ENCODE data around the gene PEX10. TPM values are rescaled to one million over a fixed set of nuclear protein-coding genes. Genes with fewer than 3 reads are reported as not detected.

Gene PEX10
- total and polyA plus RNA-seq, 4 experiments from 2014 or later, result 7.2 to 13.0 (median 10.1) TPM

DNA sequence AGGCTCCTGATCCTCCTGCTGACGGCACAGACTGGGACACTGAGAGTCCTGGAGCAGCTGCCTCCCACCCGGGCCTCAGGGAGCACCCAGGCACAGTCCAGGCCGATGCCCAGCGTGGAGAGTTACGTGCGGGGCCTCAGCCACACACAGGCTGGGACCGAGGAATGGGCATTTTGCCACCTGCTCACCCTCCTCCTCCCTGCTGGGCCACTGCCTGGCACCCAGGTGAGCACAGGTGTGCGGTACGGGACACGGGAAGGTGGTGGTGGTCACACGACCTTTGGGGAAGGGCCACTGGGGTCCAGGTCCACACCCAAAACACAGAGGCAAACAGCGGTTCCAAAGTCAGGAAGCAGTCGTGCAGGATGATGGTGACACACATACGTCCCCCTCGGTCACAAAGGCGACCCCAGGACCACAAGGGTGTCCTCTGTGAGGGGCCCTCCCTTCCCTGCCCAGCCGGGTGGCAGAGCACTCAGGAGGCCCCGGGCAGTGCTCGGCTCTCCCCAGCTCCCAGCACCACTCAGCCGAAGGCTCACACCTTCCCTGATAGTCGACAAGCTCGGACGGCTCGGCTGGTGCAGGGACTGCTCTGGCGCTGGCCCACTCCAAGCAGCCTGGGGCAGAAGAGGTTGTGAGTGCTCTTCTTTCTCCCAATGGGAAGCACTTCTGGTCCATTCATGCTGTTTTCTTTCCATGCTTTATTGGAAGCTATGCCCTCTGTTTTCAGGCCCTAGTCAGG is 35.3 kb downstream of the PEX10 start:
- ChIA-PET POLR2A (ENCODE audit: partially characterized antibody) (interaction anchor here (1.6 kb wide), 1 partner anchor 182 kb away, joined by 4 read pairs; the partner anchor contains the start of gene FAAP20), CTCF (ENCODE audit: partially characterized antibody) (interaction anchor here (10.5 kb wide), 1 partner anchor 182 kb away, joined by 236 read pairs; the partner anchor contains the start of gene FAAP20)
- H3K9me3 ChIP-seq (ENCODE audit: control insufficient read depth in 1 of 2, low read length in 2 of 2), result no peaks in the 10 kb centered on the region
- no peaks in the 10 kb centered on the region for H3K27me3 ChIP-seq (ENCODE audit: insufficient read depth, low read length)
- intact Hi-C loops (cut with micrococcal nuclease), result no loop called here
- H3K9me3 Mint-ChIP-seq, result no peaks in the 10 kb centered on the region
- H3K27ac ChIP-seq (ENCODE audit: low read depth, low read length), result no peak overlapping the region
- H3K36me3 ChIP-seq (ENCODE audit: insufficient read depth, low read length), result no peaks in the 10 kb centered on the region
- no peak overlapping the region for H3K4me3 ChIP-seq (ENCODE audit: low read length in 2 of 2)
- no peaks in the 10 kb centered on the region for H3K36me3 Mint-ChIP-seq
- no peak overlapping the region for H3K27ac Mint-ChIP-seq
- H3K4me1 ChIP-seq (ENCODE audit: insufficient read depth, low read length), result peaks cover 4% of the 10 kb centered on the region
- H3K4me3 Mint-ChIP-seq, result no peak overlapping the region
- H3K27me3 Mint-ChIP-seq, result no peaks in the 10 kb centered on the region
- DNase-seq, result no peak
- H3K4me1 Mint-ChIP-seq, result peaks cover 0 to 3% (median 0%) of the 10 kb centered on the region in 4 donors

DNA sequence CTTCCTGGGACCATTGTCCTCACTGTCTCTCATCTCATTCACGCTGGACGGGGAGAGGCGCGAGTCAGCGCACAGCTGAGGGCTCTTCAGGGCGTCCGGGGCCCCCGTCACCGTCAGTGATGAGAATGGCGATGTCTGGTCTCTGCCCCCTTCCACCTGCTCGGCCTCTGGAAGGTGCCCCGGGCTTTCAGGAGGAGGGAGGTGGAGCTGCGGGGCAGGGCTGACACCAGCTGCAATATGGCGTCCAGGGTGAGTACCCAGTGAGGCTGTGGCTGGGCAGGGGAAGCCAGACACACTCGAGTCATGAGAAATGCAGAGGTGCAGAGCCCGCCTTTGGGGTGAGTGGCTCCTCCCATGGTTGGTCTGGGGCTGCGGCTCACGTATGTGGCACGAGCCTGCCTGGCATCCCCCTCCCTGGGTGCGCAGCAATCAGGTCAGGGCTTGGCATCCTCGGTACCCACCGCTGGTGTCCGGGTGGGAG is 36.1 kb downstream of the PEX10 start:
- no peaks in the 10 kb centered on the region for H3K9me3 ChIP-seq (ENCODE audit: control insufficient read depth in 1 of 2, low read length in 2 of 2)
- no peak for DNase-seq

GRCh38 chr1:2375923-2376260 is 36.5 kb downstream of the PEX10 start:
- Histone ChIP-seq H3K27me3 (ENCODE audit: insufficient read depth, low read length) (no peaks in the 10 kb centered on the region), H3K4me1 (ENCODE audit: insufficient read depth, low read length) (no peaks in the 10 kb centered on the region), H3K9me3 (ENCODE audit: control insufficient read depth in 1 of 2, low read length in 2 of 2) (no peaks in the 10 kb centered on the region), H3K27ac (ENCODE audit: low read depth, low read length) (no peak overlapping the region), H3K4me3 (ENCODE audit: low read length in 2 of 2) (no peak overlapping the region), H3K36me3 (ENCODE audit: insufficient read depth, low read length) (no peaks in the 10 kb centered on the region)
- no peaks in the 10 kb centered on the region for H3K36me3 Mint-ChIP-seq
- no peaks in the 10 kb centered on the region for H3K9me3 Mint-ChIP-seq
- no peaks in the 10 kb centered on the region for H3K4me1 Mint-ChIP-seq
- POLR2A ChIA-PET (ENCODE audit: partially characterized antibody), result no interaction called here
- no peak for DNase-seq
- no peaks in the 10 kb centered on the region for H3K27me3 Mint-ChIP-seq
- intact Hi-C loops (cut with micrococcal nuclease), result no loop called here
- no peak overlapping the region for H3K4me3 Mint-ChIP-seq
- CTCF ChIA-PET (ENCODE audit: partially characterized antibody), result interaction anchor here (10.5 kb wide), 1 partner anchor 181 kb away, joined by 236 read pairs; the partner anchor contains the start of gene FAAP20
- no peak overlapping the region for H3K27ac Mint-ChIP-seq

More for the DNA sequence above, 36.1 kb downstream of the PEX10 start:
- Histone ChIP-seq H3K27me3 (ENCODE audit: insufficient read depth, low read length) (no peaks in the 10 kb centered on the region), H3K36me3 (ENCODE audit: insufficient read depth, low read length) (no peaks in the 10 kb centered on the region), H3K4me1 (ENCODE audit: insufficient read depth, low read length) (no peaks in the 10 kb centered on the region), H3K4me3 (ENCODE audit: low read length in 2 of 2) (no peak overlapping the region), H3K27ac (ENCODE audit: low read depth, low read length) (no peak overlapping the region)
- CTCF ChIA-PET (ENCODE audit: partially characterized antibody), result interaction anchor here (10.5 kb wide), 1 partner anchor 181 kb away, joined by 236 read pairs; the partner anchor contains the start of gene FAAP20
- Mint-ChIP-seq H3K27ac (no peak overlapping the region), H3K27me3 (no peaks in the 10 kb centered on the region), H3K4me3 (no peak overlapping the region), H3K4me1 (no peaks in the 10 kb centered on the region), H3K36me3 (no peaks in the 10 kb centered on the region), H3K9me3 (no peaks in the 10 kb centered on the region)
- POLR2A ChIA-PET (ENCODE audit: partially characterized antibody), result interaction anchor here (1.6 kb wide), 1 partner anchor 181 kb away, joined by 4 read pairs; the partner anchor contains the start of gene FAAP20
- intact Hi-C loops (cut with micrococcal nuclease), result no loop called here

- Histone ChIP-seq H3K4me1 (ENCODE audit: insufficient read depth, low read length) (no peaks in the 10 kb centered on the region), H3K36me3 (ENCODE audit: insufficient read depth, low read length) (no peaks in the 10 kb centered on the region), H3K9me3 (ENCODE audit: control insufficient read depth in 1 of 2, low read length in 2 of 2) (no peaks in the 10 kb centered on the region), H3K27ac (ENCODE audit: low read depth, low read length) (no peak overlapping the region), H3K27me3 (ENCODE audit: insufficient read depth, low read length) (no peaks in the 10 kb centered on the region), H3K4me3 (ENCODE audit: low read length in 2 of 2) (no peak overlapping the region)
- DNase-seq, result no peak
- no peaks in the 10 kb centered on the region for H3K9me3 Mint-ChIP-seq
- intact Hi-C loops (cut with micrococcal nuclease), result no loop called here
- H3K4me1 Mint-ChIP-seq, result no peaks in the 10 kb centered on the region
- H3K36me3 Mint-ChIP-seq, result no peaks in the 10 kb centered on the region
- ChIA-PET CTCF (ENCODE audit: partially characterized antibody) (interaction anchor here (10.5 kb wide), 1 partner anchor 180 kb away, joined by 236 read pairs; the partner anchor contains the start of gene FAAP20), POLR2A (ENCODE audit: partially characterized antibody) (no interaction called here)
- H3K27ac Mint-ChIP-seq, result no peak overlapping the region
- no peak overlapping the region for H3K4me3 Mint-ChIP-seq
- H3K27me3 Mint-ChIP-seq, result no peaks in the 10 kb centered on the region
Measured at GRCh38 chr1:2375246-2375922, 37.0 kb downstream of the PEX10 start.

- Histone ChIP-seq H3K36me3 (ENCODE audit: insufficient read depth, low read length) (no peaks in the 10 kb centered on the region), H3K27me3 (ENCODE audit: insufficient read depth, low read length) (no peaks in the 10 kb centered on the region), H3K4me3 (ENCODE audit: low read length in 2 of 2) (no peak overlapping the region), H3K9me3 (ENCODE audit: control insufficient read depth in 1 of 2, low read length in 2 of 2) (no peaks in the 10 kb centered on the region), H3K4me1 (ENCODE audit: insufficient read depth, low read length) (no peaks in the 10 kb centered on the region), H3K27ac (ENCODE audit: low read depth, low read length) (no peak overlapping the region)
- H3K9me3 Mint-ChIP-seq, result no peaks in the 10 kb centered on the region
- no peaks in the 10 kb centered on the region for H3K36me3 Mint-ChIP-seq
- H3K4me3 Mint-ChIP-seq, result no peak overlapping the region
- H3K27me3 Mint-ChIP-seq, result no peaks in the 10 kb centered on the region
- intact Hi-C loops (cut with micrococcal nuclease), result no loop called here
- ChIA-PET CTCF (ENCODE audit: partially characterized antibody) (no interaction called here), POLR2A (ENCODE audit: partially characterized antibody) (no interaction called here)
- peak overlapping the region in 1 of 7 donors; percentile 51 for H3K27ac Mint-ChIP-seq
- DNase-seq, result no peak
- H3K4me1 Mint-ChIP-seq, result no peaks in the 10 kb centered on the region
Measured at GRCh38 chr1:2374252-2375155, 37.9 kb downstream of the PEX10 start.

GRCh38 chr1:2373551-2374251 is 38.7 kb downstream of the PEX10 start:
- H3K9me3 Mint-ChIP-seq, result no peaks in the 10 kb centered on the region
- no peak for DNase-seq
- Histone ChIP-seq H3K9me3 (ENCODE audit: control insufficient read depth in 1 of 2, low read length in 2 of 2) (no peaks in the 10 kb centered on the region), H3K36me3 (ENCODE audit: insufficient read depth, low read length) (no peaks in the 10 kb centered on the region), H3K27ac (ENCODE audit: low read depth, low read length) (no peak overlapping the region), H3K27me3 (ENCODE audit: insufficient read depth, low read length) (no peaks in the 10 kb centered on the region), H3K4me1 (ENCODE audit: insufficient read depth, low read length) (no peaks in the 10 kb centered on the region), H3K4me3 (ENCODE audit: low read length in 2 of 2) (no peak overlapping the region)
- no peak overlapping the region for H3K4me3 Mint-ChIP-seq
- H3K4me1 Mint-ChIP-seq, result no peaks in the 10 kb centered on the region
- POLR2A ChIA-PET (ENCODE audit: partially characterized antibody), result no interaction called here
- intact Hi-C loops (cut with micrococcal nuclease), result no loop called here
- H3K36me3 Mint-ChIP-seq, result no peaks in the 10 kb centered on the region
- no peaks in the 10 kb centered on the region for H3K27me3 Mint-ChIP-seq
- no peak overlapping the region for H3K27ac Mint-ChIP-seq
- CTCF ChIA-PET (ENCODE audit: partially characterized antibody), result no interaction called here
